Measurements from ENCODE around the gene CUEDC2.

The CUEDC2 gene

GRCh38 chr10:102435529-102436233 lies 3.3 kb upstream of the CUEDC2 start:
- peak overlapping the region; percentile 50 to 93 (median 72) for H3K4me3 ChIP-seq
- H3K9ac ChIP-seq = peak overlapping the region; percentile 67 to 91 (median 85)
- H3K27ac ChIP-seq = peak overlapping the region; percentile 52 to 93 (median 87); a peak in 21 of 22 replicates
- H3K4me1 ChIP-seq = peaks cover 67 to 90% (median 81%) of the 10 kb centered on the region in 10 experiments
- peaks cover 0 to 30% (median 1%) of the 10 kb centered on the region in 11 experiments; a peak in 9 of 22 replicates for H3K36me3 ChIP-seq
- no peaks in the 10 kb centered on the region for H3K9me3 ChIP-seq (replicated peaks in 1 of 11)
- H3K27me3 ChIP-seq = peaks cover 0 to 26% (median 0%) of the 10 kb centered on the region in 11 experiments; a peak in 8 of 22 replicates
- H3K4me2 ChIP-seq = peak overlapping the region; percentile 88 to 100 (median 95)
- no peak for TF ChIP-seq Cebpa-rat (IDR thresholded peaks at IDR 0.05)
- H4K20me1 ChIP-seq = peaks cover 0 to 50% (median 24%) of the 10 kb centered on the region in 11 experiments; a peak in 14 of 22 replicates

- peak overlapping the region; percentile 88 to 100 (median 95) for H3K4me2 ChIP-seq
- TF ChIP-seq Cebpa-rat (IDR thresholded peaks at IDR 0.05) = no peak
- H3K27ac ChIP-seq = peak overlapping the region; percentile 52 to 93 (median 87); a peak in 21 of 22 replicates
- peaks cover 0 to 35% (median 5%) of the 10 kb centered on the region in 11 experiments; a peak in 10 of 22 replicates for H3K36me3 ChIP-seq
- peaks cover 61 to 87% (median 78%) of the 10 kb centered on the region in 10 experiments for H3K4me1 ChIP-seq
- H3K27me3 ChIP-seq = peaks cover 0 to 26% (median 0%) of the 10 kb centered on the region in 11 experiments; a peak in 8 of 22 replicates
- peak overlapping the region in 9 of 10 experiments; percentile 54 to 93 (median 79); a peak in 18 of 20 replicates for H3K4me3 ChIP-seq
- H4K20me1 ChIP-seq = peaks cover 0 to 45% (median 24%) of the 10 kb centered on the region in 11 experiments; a peak in 14 of 22 replicates
- H3K9me3 ChIP-seq (replicated peaks in 1 of 11) = no peaks in the 10 kb centered on the region
- H3K9ac ChIP-seq = peak overlapping the region; percentile 44 to 91 (median 74)
Observed at GRCh38 chr10:102435133-102435497, 2.7 kb upstream of the CUEDC2 start.

GRCh38 chr10:102434394-102435132 lies 2.2 kb upstream of the CUEDC2 start:
- Histone ChIP-seq H3K27me3 (peaks cover 0 to 26% (median 0%) of the 10 kb centered on the region in 11 experiments; a peak in 8 of 22 replicates), H3K27ac (peak overlapping the region; percentile 52 to 93 (median 87); a peak in 21 of 22 replicates), H3K4me2 (peak overlapping the region; percentile 88 to 100 (median 95)), H3K9ac (peak overlapping the region; percentile 44 to 91 (median 74); a peak in 21 of 22 replicates), H3K36me3 (peaks cover 0 to 35% (median 5%) of the 10 kb centered on the region in 11 experiments; a peak in 11 of 22 replicates), H3K4me3 (peak overlapping the region in 9 of 10 experiments; percentile 54 to 93 (median 79); a peak in 18 of 20 replicates), H3K9me3 (replicated peaks in 1 of 11) (no peaks in the 10 kb centered on the region), H3K4me1 (peaks cover 56 to 81% (median 73%) of the 10 kb centered on the region in 10 experiments), H4K20me1 (peaks cover 0 to 39% (median 24%) of the 10 kb centered on the region in 11 experiments; a peak in 14 of 22 replicates)
- TF ChIP-seq Cebpa-rat (IDR thresholded peaks at IDR 0.05) = peak in 10 of 11 experiments; percentile 50 to 78 (median 70); a peak in 15 of 22 replicates

GRCh38 chr10:102433619-102434046 lies 1.3 kb upstream of the CUEDC2 start:
- Histone ChIP-seq H3K4me2 (peak overlapping the region; percentile 88 to 100 (median 95)), H3K4me3 (peak overlapping the region in 9 of 10 experiments; percentile 7 to 93 (median 79); a peak in 15 of 20 replicates), H3K9ac (peak overlapping the region; percentile 32 to 91 (median 74); a peak in 18 of 22 replicates)

GRCh38 chr10:102431452-102432124 lies 786 bp downstream of the CUEDC2 start:
- TF ChIP-seq Cebpa-rat (IDR thresholded peaks at IDR 0.05) = no peak
- peak overlapping the region; percentile 88 to 100 (median 95) for H3K4me2 ChIP-seq
- H3K36me3 ChIP-seq = peaks cover 0 to 32% (median 5%) of the 10 kb centered on the region in 11 experiments; a peak in 9 of 22 replicates
- no peaks in the 10 kb centered on the region for H3K9me3 ChIP-seq (replicated peaks in 1 of 11)
- H3K27ac ChIP-seq = peak overlapping the region; percentile 78 to 93 (median 88)
- H3K4me1 ChIP-seq = peaks cover 45 to 52% (median 50%) of the 10 kb centered on the region in 10 experiments
- H4K20me1 ChIP-seq = peaks cover 0 to 16% (median 5%) of the 10 kb centered on the region in 11 experiments; a peak in 13 of 22 replicates
- peak overlapping the region; percentile 85 to 95 (median 90) for H3K9ac ChIP-seq
- peaks cover 0 to 26% (median 0%) of the 10 kb centered on the region in 11 experiments; a peak in 8 of 22 replicates for H3K27me3 ChIP-seq
- H3K4me3 ChIP-seq = peak overlapping the region; percentile 74 to 96 (median 82)

More at GRCh38 chr10:102433619-102434046, 1.3 kb upstream of the CUEDC2 start:
- H3K27me3 ChIP-seq = peaks cover 0 to 26% (median 0%) of the 10 kb centered on the region in 11 experiments; a peak in 8 of 22 replicates
- peaks cover 56 to 72% (median 66%) of the 10 kb centered on the region in 10 experiments for H3K4me1 ChIP-seq
- peak overlapping the region in 10 of 11 experiments; percentile 68 to 93 (median 88); a peak in 20 of 22 replicates for H3K27ac ChIP-seq
- H3K36me3 ChIP-seq = peaks cover 0 to 33% (median 8%) of the 10 kb centered on the region in 11 experiments; a peak in 13 of 22 replicates
- no peak for TF ChIP-seq Cebpa-rat (IDR thresholded peaks at IDR 0.05)
- peaks cover 0 to 30% (median 20%) of the 10 kb centered on the region in 11 experiments; a peak in 14 of 22 replicates for H4K20me1 ChIP-seq
- no peaks in the 10 kb centered on the region for H3K9me3 ChIP-seq (replicated peaks in 1 of 11)

GRCh38 chr10:102429468-102429867 lies 2.9 kb downstream of the CUEDC2 start:
- H3K4me1 ChIP-seq = peaks cover 26 to 53% (median 32%) of the 10 kb centered on the region in 10 experiments
- no peaks in the 10 kb centered on the region for H3K9me3 ChIP-seq (replicated peaks in 1 of 11)
- H3K36me3 ChIP-seq = peaks cover 6 to 50% (median 18%) of the 10 kb centered on the region in 11 experiments
- no peak overlapping the region for H3K27ac ChIP-seq
- no peak overlapping the region for H3K4me3 ChIP-seq
- H3K27me3 ChIP-seq = peaks cover 0 to 9% (median 0%) of the 10 kb centered on the region in 11 experiments; a peak in 6 of 22 replicates
- no peak overlapping the region; a peak in 1 of 22 replicates for H3K4me2 ChIP-seq
- peaks cover 5 to 27% (median 19%) of the 10 kb centered on the region in 11 experiments; a peak in 14 of 22 replicates for H4K20me1 ChIP-seq
- no peak overlapping the region for H3K9ac ChIP-seq
- no peak for TF ChIP-seq Cebpa-rat (IDR thresholded peaks at IDR 0.05)

GRCh38 chr10:102426803-102427287 lies 5.5 kb downstream of the CUEDC2 start:
- Histone ChIP-seq H3K27me3 (no peaks in the 10 kb centered on the region), H3K36me3 (peaks cover 22 to 68% (median 33%) of the 10 kb centered on the region in 11 experiments), H3K4me1 (peaks cover 24 to 49% (median 30%) of the 10 kb centered on the region in 10 experiments), H3K9me3 (replicated peaks in 1 of 11) (no peaks in the 10 kb centered on the region), H4K20me1 (peaks cover 9 to 48% (median 38%) of the 10 kb centered on the region in 11 experiments; a peak in 17 of 22 replicates), H3K9ac (no peak overlapping the region), H3K4me3 (no peak overlapping the region), H3K4me2 (peak overlapping the region in 1 of 11 experiments; percentile 4; a peak in 1 of 22 replicates), H3K27ac (no peak overlapping the region)
- TF ChIP-seq Cebpa-rat (IDR thresholded peaks at IDR 0.05) = no peak

Data from BLaER1 treated with 17β-estradiol and CSF1 and Interleukin-3, amounts not matched to agents 10 nM and 100 nM (cell line).